Heart left ventricle (tissue), 16 donors: ENCODE data around the gene MICAL3. TPM values are rescaled to one million over a fixed set of nuclear protein-coding genes. Genes with fewer than 3 reads are reported as not detected.

Experiments
- ATAC-seq, 4 donors: fragments of 200-7000 bp; cut with Tn5 transposase; one replicate each; pipeline ENCODE4 v1.9.1; 2020 to 2022; ENCODE audit warnings: moderate library complexity in 4 of 4, mild to moderate bottlenecking in 3 of 4, moderate number of reproducible peaks in 1 of 4
- DNase-seq, 5 donors: peaks; one replicate each; pipeline ENCODE4 v3.0.0-alpha.2; 2020
- H3K27ac ChIP-seq, 12 donors: fragments of 200-600 bp; sonication (generic) in 4 of 12; one replicate each; pipeline versions ENCODE4 v1.5.0 to v1.8.0; 2016 to 2022; ENCODE audit warnings: mild to moderate bottlenecking in 2 of 12
- H3K27me3 ChIP-seq, 9 donors: fragments of 200-600 bp; sonication (generic) in 2 of 9; one replicate each; pipeline versions ENCODE4 v1.5.1 to v1.8.0; 2016 to 2022; ENCODE audit warnings: mild to moderate bottlenecking in 3 of 9
- H3K36me3 ChIP-seq, 9 donors: fragments of 200-600 bp; sonication (generic) in 2 of 9; one replicate each; pipeline versions ENCODE4 v1.5.0 to v1.8.0; 2018 to 2022; ENCODE audit warnings: mild to moderate bottlenecking in 2 of 9
- H3K4me1 ChIP-seq, 12 donors: fragments of 200-600 bp; sonication (generic) in 4 of 12; one replicate each; pipeline versions ENCODE4 v1.5.0 to v1.8.0; 2016 to 2022; ENCODE audit warnings: mild to moderate bottlenecking in 3 of 12
- H3K4me3 ChIP-seq, 12 donors: fragments of 200-600 bp; sonication (generic) in 4 of 12; one replicate each; pipeline versions ENCODE4 v1.5.0 to v1.8.0; 2017 to 2022; ENCODE audit warnings: mild to moderate bottlenecking in 9 of 12, moderate library complexity in 4 of 12
- H3K9me3 ChIP-seq, 12 donors: fragments of 200-600 bp; sonication (generic) in 4 of 12; one replicate each; pipeline versions ENCODE4 v1.5.0 to v1.8.0; 2016 to 2022; ENCODE audit warnings: mild to moderate bottlenecking in 1 of 12
- POLR2A ChIP-seq, 2 donors: fragments of 450-650 bp; IDR thresholded peaks; one replicate each; pipeline ENCODE4 v1.6.1; 2017; ENCODE audit warnings: antibody characterized with exemption in 2 of 2, mild to moderate bottlenecking in 2 of 2, moderate library complexity in 2 of 2
- WGBS, 4 donors: extraction: QIAGEN DNeasy Blood & Tissue Kit in 2 of 4; methylation state at CpG; one replicate each; pipeline versions ENCODE4 v1.1.5 to v1.1.7; 2013 to 2018; 5-methylcytosine and 5-hydroxymethylcytosine counted together
- intact Hi-C, 10 donors: fragments of 100-400 bp; cut with DNase I; formaldehyde crosslinking; loops; one replicate each; pipeline versions ENCODE4 v1.11.1 to v1.14.2; 2022
- polyA plus RNA-seq, 2 donors: library from polyadenylated mRNA; stranded (reverse); fragments of 200-250 nt; gene quantifications; one replicate each; pipeline ENCODE4 v1.2.3, GENCODE V29; 2013
- total RNA-seq, 9 donors: library from RNA; depleted of rRNA in 2 of 9; stranded (reverse); fragments of >200 nt in 2 of 9; fragmentation: NEBNext Ultra II Directional in 3 of 9; extraction: Animal tissue kit (Norgen Biotek cat#: 25700) in 3 of 9; gene quantifications; one replicate each; pipeline versions ENCODE4 v1.1.0 to v1.2.4, GENCODE V29; 2016 to 2023
- TF ChIP-seq, protein P1 (sequence below), 12 donors: fragments of 200-600 bp; sonication (generic) in 4 of 12; IDR thresholded peaks; one replicate each; pipeline versions ENCODE4 v1.5.0 to v1.8.0; 2018 to 2022; ENCODE audit warnings: antibody characterized with exemption in 12 of 12, mild to moderate bottlenecking in 5 of 12
- donor health status: ischemic (EF 13 %, LVEDD 7.1; RV severe dilation, severe dysfunction).
- donor health status: healthy with polysubstance abuse.
- donor health status: DM: no; HTN: yes; CAD: no.
- donor health status: DM: no; HTN: no; CAD: no.
- donor health status: ischemic (EF 25% LVEDD 6.9; RV normal size, moderate dysfunction).
- donor health status: ischemic (EF 25% LVEDD 5.7; RV mildly dilated, moderate dysfunction).
- donor health status: healthy.
- donor health status: DM: yes; HTN: yes; CAD: no.
- donor health status: ischemic (EF 35%, LVEDD 5.7; RV mildly dilated, moderate dysfunction).
- donor health status: nonischemic (EF 11% LVEDD 7.7; RV severe dilation, severe dysfunction).
- donor health status: DM: yes; HTN: yes; CAD: no.
- donor health status: PGD.
- donor health status: ischemic (EF 29% LVEDD 5.4; RV normal size, mild dysfunction).
- donor health status: nonischemic (EF 23%, LVEDD 6.1; RV moderate dilation, normal function).

The MICAL3 gene
- total and polyA plus RNA-seq, 11 donors: 41.3 to 125 (median 83.3) TPM

DNA sequence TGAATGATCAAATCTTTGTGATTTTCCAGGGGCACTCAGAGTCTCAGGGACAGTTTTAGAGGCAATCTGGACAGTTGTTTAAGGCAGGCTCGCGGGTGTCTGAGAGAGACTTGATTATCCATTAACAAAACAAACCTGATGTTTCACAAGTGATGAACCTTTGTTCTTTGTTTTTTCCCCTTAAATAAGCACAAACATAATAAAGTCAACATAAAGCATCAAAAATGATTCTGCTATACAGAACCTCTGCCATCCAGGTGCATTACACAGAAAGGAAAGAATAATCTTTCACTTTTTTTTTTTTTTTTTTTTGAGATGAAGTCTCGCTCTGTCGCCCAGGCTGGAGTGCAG, 263.2 kb downstream of the MICAL3 start:
- Histone ChIP-seq H3K4me3 (no peak overlapping the region), H3K9me3 (no peaks in the 10 kb centered on the region), H3K4me1 (peaks cover 0 to 14% (median 0%) of the 10 kb centered on the region in 12 donors), H3K27ac (no peak overlapping the region), H3K27me3 (no peaks in the 10 kb centered on the region), H3K36me3 (no peaks in the 10 kb centered on the region)
- WGBS, 4 donors: 87 to 92% (median 91%) methylated on average over 2 to 4 of the region's 4 CpGs
- intact Hi-C loops: no loop called here
- no peak for DNase-seq
- TF ChIP-seq, protein P1, sequence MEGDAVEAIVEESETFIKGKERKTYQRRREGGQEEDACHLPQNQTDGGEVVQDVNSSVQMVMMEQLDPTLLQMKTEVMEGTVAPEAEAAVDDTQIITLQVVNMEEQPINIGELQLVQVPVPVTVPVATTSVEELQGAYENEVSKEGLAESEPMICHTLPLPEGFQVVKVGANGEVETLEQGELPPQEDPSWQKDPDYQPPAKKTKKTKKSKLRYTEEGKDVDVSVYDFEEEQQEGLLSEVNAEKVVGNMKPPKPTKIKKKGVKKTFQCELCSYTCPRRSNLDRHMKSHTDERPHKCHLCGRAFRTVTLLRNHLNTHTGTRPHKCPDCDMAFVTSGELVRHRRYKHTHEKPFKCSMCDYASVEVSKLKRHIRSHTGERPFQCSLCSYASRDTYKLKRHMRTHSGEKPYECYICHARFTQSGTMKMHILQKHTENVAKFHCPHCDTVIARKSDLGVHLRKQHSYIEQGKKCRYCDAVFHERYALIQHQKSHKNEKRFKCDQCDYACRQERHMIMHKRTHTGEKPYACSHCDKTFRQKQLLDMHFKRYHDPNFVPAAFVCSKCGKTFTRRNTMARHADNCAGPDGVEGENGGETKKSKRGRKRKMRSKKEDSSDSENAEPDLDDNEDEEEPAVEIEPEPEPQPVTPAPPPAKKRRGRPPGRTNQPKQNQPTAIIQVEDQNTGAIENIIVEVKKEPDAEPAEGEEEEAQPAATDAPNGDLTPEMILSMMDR (IDR thresholded peaks at IDR 0.05): no peak
- no peak for TF ChIP-seq POLR2A (IDR thresholded peaks at IDR 0.05)
- no peak for ATAC-seq

DNA sequence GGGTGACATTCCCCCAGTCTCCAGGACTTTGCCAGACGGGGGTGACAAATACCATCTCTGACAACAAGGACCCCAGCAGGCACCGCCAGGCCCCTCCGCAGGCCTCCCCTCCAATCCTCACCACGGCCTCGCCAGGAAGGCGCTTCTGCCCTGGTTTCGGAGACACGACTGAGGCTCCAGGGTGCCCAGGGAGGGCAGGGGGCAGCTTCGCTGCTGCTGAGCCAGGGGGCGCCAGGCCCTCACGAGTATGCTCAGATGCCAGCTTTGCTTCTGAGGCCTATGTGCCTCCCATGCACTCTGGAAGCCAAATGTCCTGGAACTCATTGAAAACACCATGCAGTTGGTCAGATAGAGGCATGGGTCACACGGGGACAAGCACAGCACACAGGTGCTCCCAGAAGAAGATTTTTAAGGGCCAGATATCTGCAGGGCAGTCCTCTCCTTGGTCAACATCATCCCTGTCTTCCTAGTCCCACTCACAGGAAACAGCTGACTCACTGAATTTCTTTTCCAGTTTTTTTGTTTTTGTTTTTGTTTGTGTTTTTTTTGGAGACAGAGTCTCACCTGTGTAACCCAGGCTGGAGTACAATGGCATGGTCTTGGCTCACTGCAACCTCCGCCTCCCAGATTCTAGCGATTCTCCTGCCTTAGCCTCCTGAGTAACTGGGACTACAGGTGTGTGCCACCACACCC, 270.0 kb downstream of the MICAL3 start:
- Histone ChIP-seq H3K27ac (no peak overlapping the region), H3K4me1 (peaks cover 0 to 5% (median 0%) of the 10 kb centered on the region in 12 donors), H3K27me3 (no peaks in the 10 kb centered on the region), H3K4me3 (no peak overlapping the region), H3K9me3 (no peaks in the 10 kb centered on the region), H3K36me3 (no peaks in the 10 kb centered on the region)
- intact Hi-C loops: no loop called here
- 82 to 87% (median 85%) methylated on average over 14 of the region's 14 CpGs for WGBS, 4 donors
- peak; percentile 47 to 79 (median 52) for ATAC-seq
- TF ChIP-seq POLR2A (IDR thresholded peaks at IDR 0.05): no peak
- TF ChIP-seq, protein P1 (IDR thresholded peaks at IDR 0.05): peak in 10 of 12 donors; percentile 12 to 47 (median 25)
- peak in 1 of 5 donors; percentile 23 for DNase-seq

- H3K9me3 ChIP-seq: no peaks in the 10 kb centered on the region
- no peak for DNase-seq
- WGBS, 4 donors: 92 to 96% (median 93%) methylated on average over 9 to 13 of the region's 13 CpGs
- ATAC-seq: no peak
- no peak overlapping the region for H3K4me3 ChIP-seq
- no peaks in the 10 kb centered on the region for H3K27me3 ChIP-seq
- H3K27ac ChIP-seq: no peak overlapping the region
- peaks cover 0 to 5% (median 0%) of the 10 kb centered on the region in 12 donors for H3K4me1 ChIP-seq
- intact Hi-C loops: no loop called here
- no peaks in the 10 kb centered on the region for H3K36me3 ChIP-seq
- TF ChIP-seq, protein P1 (IDR thresholded peaks at IDR 0.05): no peak
- no peak for TF ChIP-seq POLR2A (IDR thresholded peaks at IDR 0.05)
Observed at GRCh38 chr22:17753401-17753989, 270.9 kb downstream of the MICAL3 start.

DNA sequence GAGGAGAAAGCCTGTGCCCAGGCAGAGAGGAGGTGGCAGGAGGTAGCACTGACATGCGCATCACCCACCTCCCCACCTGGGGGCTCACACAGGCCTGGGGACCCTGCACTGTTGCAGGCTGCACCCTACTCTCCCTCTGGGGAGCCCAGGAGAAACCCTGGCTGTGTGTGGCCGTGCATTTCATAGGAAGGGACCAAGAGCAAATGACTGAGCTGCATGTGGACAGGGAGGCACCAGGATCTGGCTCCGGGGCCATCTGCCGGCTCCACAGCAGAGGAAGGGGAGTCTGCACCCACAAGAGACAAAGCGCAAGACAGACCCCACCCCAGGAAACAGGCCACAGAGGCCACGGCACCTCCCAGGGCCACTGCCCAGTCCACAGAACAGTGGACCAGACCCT, 272.8 kb downstream of the MICAL3 start:
- no peaks in the 10 kb centered on the region for H3K9me3 ChIP-seq
- 75 to 98% (median 86%) methylated on average over 6 of the region's 6 CpGs for WGBS, 4 donors
- H3K4me3 ChIP-seq: no peak overlapping the region
- no peak overlapping the region for H3K27ac ChIP-seq
- DNase-seq (no peak), ATAC-seq (no peak)
- H3K27me3 ChIP-seq: no peaks in the 10 kb centered on the region
- no peak for TF ChIP-seq POLR2A (IDR thresholded peaks at IDR 0.05)
- TF ChIP-seq, protein P1 (IDR thresholded peaks at IDR 0.05): no peak
- no peaks in the 10 kb centered on the region for H3K36me3 ChIP-seq
- H3K4me1 ChIP-seq: peaks cover 0 to 5% (median 0%) of the 10 kb centered on the region in 12 donors
- intact Hi-C loops: no loop called here
